IPS-15b (cell line): ENCODE measurements around the gene BTBD9.

Experiments used
- H3K27me3 ChIP-seq: one replicate; pipeline ENCODE4 v1.6.1; 2013; ENCODE audit warnings: low read length; ENCODE audit not compliant: control insufficient read depth, insufficient read depth
- H3K36me3 ChIP-seq: one replicate; pipeline ENCODE4 v1.6.1; 2013; ENCODE audit warnings: low read length; ENCODE audit not compliant: control insufficient read depth, insufficient read depth
- H3K4me1 ChIP-seq: one replicate; pipeline ENCODE4 v1.6.1; 2013; ENCODE audit warnings: mild to moderate bottlenecking, low read length; ENCODE audit not compliant: control insufficient read depth, insufficient read depth
- H3K4me3 ChIP-seq: one replicate; pipeline ENCODE4 v1.5.1; 2013; ENCODE audit warnings: low read depth, low read length
- H3K9ac ChIP-seq: one replicate; pipeline ENCODE4 v1.6.1; 2013; ENCODE audit warnings: low read depth, mild to moderate bottlenecking, low read length
- H3K9me3 ChIP-seq: one replicate; pipeline ENCODE4 v1.6.1; 2013; ENCODE audit warnings: mild to moderate bottlenecking, low read length; ENCODE audit not compliant: control insufficient read depth, insufficient read depth

BTBD9 gene

DNA sequence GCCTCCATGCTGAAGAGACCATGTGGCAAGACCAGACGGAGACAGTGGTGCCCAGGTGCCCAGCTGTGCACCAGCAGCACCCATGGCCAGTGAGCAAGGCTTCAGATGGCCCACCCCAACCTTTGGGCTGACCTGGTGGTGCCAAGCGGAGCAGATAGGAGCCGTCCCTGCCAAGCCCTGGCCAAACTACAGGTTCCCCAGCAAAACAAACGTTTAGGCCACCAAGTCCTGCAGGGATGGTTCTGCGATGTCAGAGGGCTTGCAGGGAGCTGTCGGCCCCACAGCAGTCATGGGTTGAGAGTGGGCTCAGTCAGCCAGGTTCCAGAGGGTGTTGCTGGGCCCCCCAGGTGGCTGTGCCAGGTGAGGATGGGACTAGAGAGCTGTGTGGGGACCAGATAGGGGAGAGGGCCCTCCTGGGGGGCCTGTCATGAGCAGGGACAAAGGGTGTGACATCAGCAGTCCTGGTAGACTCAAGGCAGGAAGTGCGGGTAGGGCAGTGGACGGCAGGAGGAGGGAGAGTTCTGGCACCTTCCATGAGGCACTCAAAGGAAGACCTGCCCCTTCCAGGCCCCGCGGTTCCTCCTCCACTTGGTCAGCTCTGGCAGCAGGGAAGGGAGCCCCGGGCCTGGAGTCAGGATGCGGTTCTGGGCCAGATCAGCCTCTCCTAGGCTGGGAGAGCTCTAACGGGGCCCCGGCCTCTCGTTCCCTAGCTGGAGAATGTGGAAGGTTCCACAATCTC is 477.8 kb downstream of the BTBD9 start:
- Histone ChIP-seq H3K9me3 (no peaks in the 10 kb centered on the region), H3K4me3 (no peak overlapping the region), H3K9ac (no peak overlapping the region), H3K36me3 (no peaks in the 10 kb centered on the region), H3K4me1 (no peaks in the 10 kb centered on the region), H3K27me3 (no peaks in the 10 kb centered on the region)

DNA sequence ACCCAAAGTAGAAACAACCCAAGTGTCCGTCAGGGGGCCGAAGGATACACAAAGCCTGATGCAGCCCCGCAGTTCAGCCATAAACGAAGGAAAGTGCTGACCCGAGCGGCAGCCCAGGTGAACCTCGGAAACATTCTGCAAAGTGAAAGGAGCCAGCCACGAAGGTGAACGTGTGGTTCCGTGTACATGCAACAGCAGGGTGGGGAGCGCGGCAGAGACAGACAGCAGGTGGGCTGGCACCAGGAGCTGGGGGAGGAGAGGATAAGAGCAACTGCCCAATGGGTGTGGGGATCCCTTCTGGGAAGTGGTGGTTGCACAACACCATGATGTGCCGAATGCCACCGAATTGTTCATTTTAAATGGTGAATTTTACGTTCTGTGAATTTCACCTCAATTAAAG is 478.4 kb downstream of the BTBD9 start:
- no peak overlapping the region for H3K9ac ChIP-seq
- H3K9me3 ChIP-seq: no peaks in the 10 kb centered on the region
- no peaks in the 10 kb centered on the region for H3K27me3 ChIP-seq
- H3K36me3 ChIP-seq: no peaks in the 10 kb centered on the region
- no peak overlapping the region for H3K4me3 ChIP-seq
- no peaks in the 10 kb centered on the region for H3K4me1 ChIP-seq

DNA sequence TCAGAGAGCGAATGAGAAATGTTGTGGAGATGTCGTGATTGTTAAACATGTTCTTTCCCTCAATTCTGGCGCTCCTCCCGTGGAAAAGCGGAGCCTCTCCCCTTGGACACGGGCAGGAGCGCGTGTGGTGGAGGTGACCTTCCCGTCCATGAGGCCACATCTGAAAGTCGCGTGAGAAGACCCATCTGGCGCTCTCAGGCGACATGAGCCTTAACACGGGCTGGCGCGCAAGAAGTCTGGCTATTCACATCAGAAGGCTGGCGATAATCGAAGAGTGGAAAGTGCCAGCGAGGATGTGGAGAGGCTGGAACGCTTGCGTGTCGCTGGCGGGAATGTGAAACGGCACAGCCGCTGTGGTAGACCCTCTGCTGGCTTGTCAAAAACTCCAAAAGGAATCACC is 478.9 kb downstream of the BTBD9 start:
- H3K4me1 ChIP-seq: no peaks in the 10 kb centered on the region
- H3K36me3 ChIP-seq: no peaks in the 10 kb centered on the region
- H3K9me3 ChIP-seq: no peaks in the 10 kb centered on the region
- no peaks in the 10 kb centered on the region for H3K27me3 ChIP-seq
- H3K4me3 ChIP-seq: no peak overlapping the region
- no peak overlapping the region for H3K9ac ChIP-seq

DNA sequence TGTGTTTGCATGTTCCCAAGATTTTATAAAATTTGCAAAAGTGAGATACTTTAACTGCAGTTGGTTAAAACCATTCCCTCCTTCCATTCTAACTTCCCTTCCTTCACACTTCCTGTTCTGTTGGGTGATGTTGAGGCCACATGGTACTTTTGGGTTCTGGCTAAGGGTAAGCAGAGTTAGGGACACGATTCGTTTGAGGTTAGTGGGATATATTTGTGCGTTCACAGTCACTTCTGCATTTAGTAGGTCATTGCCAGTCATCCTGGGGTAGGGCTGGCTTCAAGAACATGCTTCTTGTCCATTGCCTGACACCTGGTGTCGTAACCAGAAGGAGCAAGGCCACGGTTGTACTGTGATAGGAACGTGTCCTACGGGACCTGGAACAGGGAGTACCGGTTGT is 480.1 kb downstream of the BTBD9 start:
- Histone ChIP-seq H3K27me3 (no peaks in the 10 kb centered on the region), H3K36me3 (peaks cover 2% of the 10 kb centered on the region), H3K4me3 (no peak overlapping the region), H3K4me1 (no peaks in the 10 kb centered on the region), H3K9me3 (no peaks in the 10 kb centered on the region), H3K9ac (no peak overlapping the region)

DNA sequence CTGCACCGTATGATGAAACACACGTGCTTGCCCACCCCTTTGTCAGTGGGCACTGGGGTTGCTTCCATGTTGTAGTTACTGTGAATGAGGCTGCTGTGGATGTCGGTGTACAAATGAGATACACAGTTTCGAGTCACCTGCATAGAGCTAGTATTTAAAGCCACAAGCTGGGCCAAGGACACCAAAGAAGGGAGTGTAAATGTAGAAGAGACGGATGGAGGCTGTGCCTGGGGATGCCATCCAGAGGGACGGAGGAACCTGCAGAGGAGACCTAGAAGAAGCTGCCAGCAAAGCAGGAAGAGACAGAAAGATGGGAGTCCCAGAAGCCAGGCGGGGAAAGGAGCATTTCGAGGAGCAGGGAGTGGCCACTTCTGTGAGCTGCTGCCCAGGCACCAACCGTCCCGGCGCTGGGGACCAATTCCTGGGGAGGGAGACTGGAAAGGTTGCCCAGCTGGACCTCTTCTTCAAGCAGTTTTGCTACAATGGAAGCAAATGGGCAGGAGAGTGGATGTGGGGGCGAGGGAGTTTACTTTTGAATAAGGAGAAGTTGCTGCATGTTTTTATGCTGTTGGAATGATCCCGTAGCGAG is 480.9 kb downstream of the BTBD9 start:
- Histone ChIP-seq H3K27me3 (no peaks in the 10 kb centered on the region), H3K9me3 (no peaks in the 10 kb centered on the region), H3K36me3 (peaks cover 2% of the 10 kb centered on the region), H3K4me1 (no peaks in the 10 kb centered on the region), H3K9ac (no peak overlapping the region), H3K4me3 (no peak overlapping the region)

DNA sequence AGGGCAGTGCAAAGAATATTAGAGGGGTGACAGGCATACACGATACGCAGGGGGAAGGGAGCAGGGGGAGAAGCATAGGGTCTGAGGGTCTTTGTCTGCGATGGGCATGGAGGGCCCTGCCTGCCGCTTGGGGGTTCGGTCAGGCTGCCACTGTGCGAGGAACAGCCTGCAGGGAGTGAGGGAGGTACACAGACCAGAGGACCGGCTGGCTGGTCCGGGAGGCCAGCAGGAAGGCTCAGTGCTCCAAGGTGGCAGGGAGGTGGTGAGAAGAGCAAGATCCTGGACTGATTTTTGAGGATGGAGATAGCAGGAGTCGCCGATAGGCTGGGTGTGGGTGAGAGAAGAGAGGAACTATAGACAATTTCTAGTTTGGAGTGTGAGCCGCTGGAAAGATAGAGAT is 481.8 kb downstream of the BTBD9 start:
- Histone ChIP-seq H3K27me3 (no peaks in the 10 kb centered on the region), H3K4me3 (no peak overlapping the region), H3K4me1 (no peaks in the 10 kb centered on the region), H3K36me3 (peaks cover 2% of the 10 kb centered on the region), H3K9me3 (no peaks in the 10 kb centered on the region), H3K9ac (no peak overlapping the region)

DNA sequence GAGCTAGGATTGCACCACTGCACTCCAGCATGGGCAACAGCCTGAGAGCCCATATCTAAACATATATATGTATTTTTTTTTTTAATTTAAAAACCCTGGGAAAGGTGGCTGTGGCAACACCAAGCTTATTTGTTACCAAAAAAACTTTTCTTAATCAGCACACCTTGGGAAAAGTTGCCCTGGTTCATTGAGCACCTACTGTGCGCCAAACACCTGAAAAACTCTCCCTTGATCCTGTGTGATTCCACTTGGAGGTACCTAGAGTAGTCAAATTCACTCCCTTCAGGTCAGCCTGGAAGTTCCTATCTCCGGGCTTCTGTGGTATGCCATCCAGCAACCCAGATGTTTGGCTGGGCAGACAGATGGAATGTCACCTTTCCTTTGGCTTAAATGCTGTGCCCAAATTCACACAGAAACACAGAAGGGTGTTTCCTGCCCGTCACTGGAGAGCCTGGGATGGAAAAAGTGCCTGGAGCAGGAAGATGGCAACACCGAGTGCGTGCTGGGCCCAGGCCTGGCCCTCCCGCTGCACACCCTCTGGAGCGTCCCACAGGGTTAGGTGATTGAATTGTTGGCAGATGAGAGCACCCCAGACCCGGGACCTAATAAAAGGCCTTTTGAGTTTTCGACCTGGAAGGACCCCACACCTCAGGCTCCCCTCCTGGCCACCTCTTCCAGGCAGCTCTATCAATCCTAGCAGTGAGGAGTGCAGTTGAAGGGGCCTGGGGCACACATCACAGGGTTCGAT is 482.7 kb downstream of the BTBD9 start:
- H3K27me3 ChIP-seq: no peaks in the 10 kb centered on the region
- peaks cover 2% of the 10 kb centered on the region for H3K36me3 ChIP-seq
- H3K4me1 ChIP-seq: no peaks in the 10 kb centered on the region
- no peak overlapping the region for H3K4me3 ChIP-seq
- no peak overlapping the region for H3K9ac ChIP-seq
- H3K9me3 ChIP-seq: no peaks in the 10 kb centered on the region

DNA sequence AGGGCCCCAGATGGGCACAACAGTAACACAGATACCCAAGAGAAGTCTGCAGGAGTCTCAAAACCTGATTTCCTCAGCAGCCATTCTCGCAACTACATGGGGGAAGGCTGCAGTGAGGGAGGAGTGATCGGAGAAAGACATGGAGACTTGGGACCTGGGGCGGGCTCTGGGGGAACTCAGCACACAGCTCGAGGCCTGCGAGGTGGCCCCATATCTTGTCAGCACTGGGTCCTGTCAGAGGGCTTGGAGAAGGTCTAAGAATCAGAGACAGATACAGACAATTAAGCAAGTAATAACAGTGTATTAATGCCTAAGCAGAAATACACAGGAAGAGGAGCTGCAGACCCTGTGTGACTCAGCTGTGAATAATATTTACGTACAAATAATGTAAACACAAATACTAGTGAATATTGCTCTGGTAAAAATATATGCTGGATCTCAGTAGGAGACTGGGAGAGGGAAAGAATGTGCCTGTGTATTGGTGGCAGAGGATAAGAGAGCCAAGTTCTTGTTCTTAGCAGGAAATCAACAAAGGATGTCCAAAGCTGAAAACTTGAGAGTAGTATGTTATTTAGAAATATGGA is 484.0 kb downstream of the BTBD9 start:
- no peaks in the 10 kb centered on the region for H3K9me3 ChIP-seq
- no peaks in the 10 kb centered on the region for H3K4me1 ChIP-seq
- H3K9ac ChIP-seq: no peak overlapping the region
- H3K27me3 ChIP-seq: no peaks in the 10 kb centered on the region
- no peak overlapping the region for H3K4me3 ChIP-seq
- H3K36me3 ChIP-seq: peaks cover 2% of the 10 kb centered on the region

DNA sequence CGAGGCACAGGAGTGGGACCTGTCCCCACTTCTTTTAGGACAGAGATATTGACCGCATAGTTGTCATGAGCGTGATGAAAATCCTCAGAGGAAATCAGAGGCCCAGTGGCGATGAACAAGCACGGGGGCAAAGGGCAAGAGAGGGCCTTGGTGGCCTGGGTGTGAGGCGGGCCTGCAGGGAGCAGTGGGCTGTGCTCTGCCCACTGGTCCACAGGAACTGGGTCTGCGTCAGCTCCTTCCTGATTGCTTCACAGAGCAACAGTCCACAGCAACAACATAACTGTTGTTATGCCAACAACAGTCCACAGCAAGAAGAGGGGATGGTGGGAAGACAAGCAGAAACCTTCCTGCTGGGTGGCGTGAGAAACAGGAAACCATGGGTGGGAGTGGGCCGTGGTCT is 484.6 kb downstream of the BTBD9 start:
- Histone ChIP-seq H3K9me3 (no peaks in the 10 kb centered on the region), H3K27me3 (no peaks in the 10 kb centered on the region), H3K36me3 (peaks cover 2% of the 10 kb centered on the region), H3K4me3 (no peak overlapping the region), H3K4me1 (no peaks in the 10 kb centered on the region), H3K9ac (no peak overlapping the region)

DNA sequence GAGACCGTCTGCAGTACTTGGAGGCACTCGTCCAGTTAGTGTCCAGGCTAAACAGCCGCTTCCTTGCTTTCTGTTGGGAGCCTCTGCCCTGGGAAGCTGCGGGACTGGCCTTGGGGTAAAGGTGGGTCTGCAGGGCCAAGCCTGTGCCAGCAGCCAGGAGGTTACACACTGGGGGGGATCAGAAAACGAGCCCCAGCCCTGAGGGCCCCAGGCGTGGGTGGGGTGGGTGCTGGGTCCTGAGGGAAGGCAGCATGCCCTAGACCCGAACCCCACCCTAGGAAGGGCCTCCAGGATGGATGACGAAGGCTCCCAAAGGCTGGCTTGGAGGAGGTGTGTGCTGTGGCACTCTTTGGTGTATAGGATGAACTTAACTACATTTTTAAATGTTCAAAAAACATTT is 485.0 kb downstream of the BTBD9 start:
- Histone ChIP-seq H3K27me3 (no peaks in the 10 kb centered on the region), H3K36me3 (peaks cover 2% of the 10 kb centered on the region), H3K9me3 (no peaks in the 10 kb centered on the region), H3K4me1 (no peaks in the 10 kb centered on the region), H3K4me3 (no peak overlapping the region), H3K9ac (no peak overlapping the region)

DNA sequence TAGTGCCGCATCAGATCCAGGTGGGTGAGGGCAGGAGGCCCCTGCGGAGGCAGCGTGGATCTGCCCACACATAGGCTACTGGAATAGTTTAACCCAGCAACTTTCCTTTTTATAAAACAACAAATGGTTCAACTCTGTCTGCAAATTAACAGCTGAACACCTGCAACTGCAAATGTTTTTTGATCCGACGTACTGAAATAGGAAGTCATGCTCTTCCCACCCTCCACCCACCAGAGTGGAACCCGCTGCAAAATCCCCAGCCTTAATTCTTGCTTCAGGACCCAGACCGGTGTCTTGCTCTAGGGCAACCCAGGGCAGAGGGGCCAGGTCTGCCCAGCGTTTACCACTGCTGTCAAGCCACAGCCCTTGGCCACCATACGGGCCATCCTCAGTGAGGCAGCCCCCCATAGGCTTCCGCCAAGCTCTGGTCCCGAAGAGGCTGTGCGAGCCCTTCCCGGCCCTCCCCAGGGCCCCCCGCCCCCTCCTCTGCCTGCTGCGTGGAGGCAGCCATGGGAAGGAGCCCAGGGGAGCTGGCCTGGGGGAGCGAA is 485.9 kb downstream of the BTBD9 start:
- Histone ChIP-seq H3K4me3 (no peak overlapping the region), H3K9me3 (no peaks in the 10 kb centered on the region), H3K27me3 (no peaks in the 10 kb centered on the region), H3K4me1 (no peaks in the 10 kb centered on the region), H3K9ac (no peak overlapping the region), H3K36me3 (peaks cover 2% of the 10 kb centered on the region)
